Measurements from ENCODE around the gene PRKCB.

PRKCB gene

DNA sequence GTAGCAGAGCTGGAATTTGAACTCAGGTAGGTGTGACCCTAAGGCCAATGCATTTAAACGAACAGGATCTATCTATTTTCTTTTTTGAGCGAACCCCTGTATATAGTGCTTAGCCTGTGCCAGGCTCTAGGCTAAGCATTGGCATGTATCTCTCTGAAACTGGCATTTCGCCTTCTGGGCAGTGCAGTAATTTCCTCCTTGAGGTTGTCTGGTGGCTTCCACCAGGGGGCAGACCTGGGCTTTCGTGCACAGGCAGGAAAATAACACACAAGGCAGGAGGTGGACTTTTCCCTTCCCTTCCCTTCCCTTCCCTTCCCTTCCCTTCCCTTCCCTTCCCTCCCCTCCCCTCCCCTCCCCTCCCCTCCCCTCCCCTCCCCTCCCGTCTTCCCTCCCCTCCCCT is 34.4 kb upstream of the PRKCB start:
- peak; percentile 46 for TF ChIP-seq CTCF (IDR thresholded peaks at IDR 0.05; ENCODE audit: poor library complexity, severe bottlenecking)
- Histone ChIP-seq H3K36me3 (ENCODE audit: low read depth) (no peaks in the 10 kb centered on the region), H3K27me3 (ENCODE audit: insufficient read depth, poor library complexity, severe bottlenecking) (no peaks in the 10 kb centered on the region), H3K4me1 (ENCODE audit: insufficient read depth, poor library complexity, severe bottlenecking) (no peaks in the 10 kb centered on the region), H3K27ac (ENCODE audit: poor library complexity, severe bottlenecking) (no peak overlapping the region), H3K4me3 (ENCODE audit: severe bottlenecking) (no peak overlapping the region), H3K9me3 (ENCODE audit: severe bottlenecking) (no peaks in the 10 kb centered on the region)
- DNase-seq (ENCODE audit: low spot score), result no peak
- ATAC-seq (ENCODE audit: low read depth), result peak; percentile 78

- no peak for ATAC-seq (ENCODE audit: low read depth)
- no peak overlapping the region for H3K27ac ChIP-seq (ENCODE audit: poor library complexity, severe bottlenecking)
- no peaks in the 10 kb centered on the region for H3K36me3 ChIP-seq (ENCODE audit: low read depth)
Observed at GRCh38 chr16:23802776-23803175, 33.0 kb upstream of the PRKCB start.

GRCh38 chr16:23803591-23804123 is 32.1 kb upstream of the PRKCB start:
- peak; percentile 59 for TF ChIP-seq CTCF (IDR thresholded peaks at IDR 0.05; ENCODE audit: poor library complexity, severe bottlenecking)
- DNase-seq (ENCODE audit: low spot score), result no peak
- H3K4me3 ChIP-seq (ENCODE audit: severe bottlenecking), result no peak overlapping the region
- H3K9me3 ChIP-seq (ENCODE audit: severe bottlenecking), result no peaks in the 10 kb centered on the region
- H3K27ac ChIP-seq (ENCODE audit: poor library complexity, severe bottlenecking), result no peak overlapping the region
- H3K36me3 ChIP-seq (ENCODE audit: low read depth), result no peaks in the 10 kb centered on the region
- H3K27me3 ChIP-seq (ENCODE audit: insufficient read depth, poor library complexity, severe bottlenecking), result no peaks in the 10 kb centered on the region
- peak; percentile 85 for ATAC-seq (ENCODE audit: low read depth)
- H3K4me1 ChIP-seq (ENCODE audit: insufficient read depth, poor library complexity, severe bottlenecking), result no peaks in the 10 kb centered on the region

More at GRCh38 chr16:23802776-23803175, 33.0 kb upstream of the PRKCB start:
- Histone ChIP-seq H3K4me1 (ENCODE audit: insufficient read depth, poor library complexity, severe bottlenecking) (no peaks in the 10 kb centered on the region), H3K9me3 (ENCODE audit: severe bottlenecking) (no peaks in the 10 kb centered on the region), H3K27me3 (ENCODE audit: insufficient read depth, poor library complexity, severe bottlenecking) (no peaks in the 10 kb centered on the region), H3K4me3 (ENCODE audit: severe bottlenecking) (no peak overlapping the region)
- DNase-seq (ENCODE audit: low spot score), result no peak
- TF ChIP-seq CTCF (IDR thresholded peaks at IDR 0.05; ENCODE audit: poor library complexity, severe bottlenecking), result no peak

- DNase-seq (ENCODE audit: low spot score) (no peak), ATAC-seq (ENCODE audit: low read depth) (no peak)
- no peaks in the 10 kb centered on the region for H3K36me3 ChIP-seq (ENCODE audit: low read depth)
- H3K4me3 ChIP-seq (ENCODE audit: severe bottlenecking), result no peak overlapping the region
- H3K27ac ChIP-seq (ENCODE audit: poor library complexity, severe bottlenecking), result no peak overlapping the region
- H3K27me3 ChIP-seq (ENCODE audit: insufficient read depth, poor library complexity, severe bottlenecking), result no peaks in the 10 kb centered on the region
- no peak for TF ChIP-seq CTCF (IDR thresholded peaks at IDR 0.05; ENCODE audit: poor library complexity, severe bottlenecking)
- no peaks in the 10 kb centered on the region for H3K9me3 ChIP-seq (ENCODE audit: severe bottlenecking)
- H3K4me1 ChIP-seq (ENCODE audit: insufficient read depth, poor library complexity, severe bottlenecking), result no peaks in the 10 kb centered on the region
Observed at GRCh38 chr16:23807028-23807427, 28.8 kb upstream of the PRKCB start.

DNA sequence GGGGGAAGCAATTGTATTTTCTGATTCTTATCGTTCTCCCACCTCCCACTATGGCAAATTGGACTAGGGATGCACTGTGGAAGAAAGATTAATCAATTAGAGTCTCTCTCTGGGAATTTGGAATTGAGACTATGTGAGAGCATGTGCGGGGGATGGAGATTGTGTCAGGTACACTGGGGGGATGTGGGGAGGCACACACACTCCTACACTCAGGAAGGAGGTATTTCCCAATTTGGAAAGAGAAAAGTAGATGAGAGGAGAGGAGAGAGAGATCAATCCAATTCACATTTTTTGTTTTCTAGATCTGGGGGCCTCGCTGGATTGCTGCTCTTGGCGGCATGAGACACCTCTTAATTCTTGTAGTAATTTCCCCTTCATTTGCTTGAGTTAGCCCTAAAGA is 14.3 kb upstream of the PRKCB start:
- Histone ChIP-seq H3K27me3 (ENCODE audit: insufficient read depth, poor library complexity, severe bottlenecking) (peaks cover 5% of the 10 kb centered on the region), H3K4me1 (ENCODE audit: insufficient read depth, poor library complexity, severe bottlenecking) (no peaks in the 10 kb centered on the region), H3K27ac (ENCODE audit: poor library complexity, severe bottlenecking) (no peak overlapping the region), H3K36me3 (ENCODE audit: low read depth) (no peaks in the 10 kb centered on the region), H3K9me3 (ENCODE audit: severe bottlenecking) (no peaks in the 10 kb centered on the region), H3K4me3 (ENCODE audit: severe bottlenecking) (no peak overlapping the region)
- no peak for ATAC-seq (ENCODE audit: low read depth)
- TF ChIP-seq CTCF (IDR thresholded peaks at IDR 0.05; ENCODE audit: poor library complexity, severe bottlenecking), result no peak
- no peak for DNase-seq (ENCODE audit: low spot score)

All from RWPE2 (cell line).